M059J (cell line): Measurements from ENCODE around the gene CAMK2B. TPM values are rescaled to one million over a fixed set of nuclear protein-coding genes. Genes with fewer than 3 reads are reported as not detected.

Experiments
- DNase-seq: peaks from one replicate; pipeline ENCODE4 v3.0.0-alpha.2; 2012; ENCODE audit warnings: low read depth
- total RNA-seq: library from RNA; depleted of rRNA; stranded (reverse); fragments of >200 nt; shearing (Covaris generic); gene quantifications from 2 replicates; pipeline ENCODE4 v1.2.3, GENCODE V29; 2014

The CAMK2B gene
- total RNA-seq, 1 experiment from 2014 or later: 0.49 TPM

DNA sequence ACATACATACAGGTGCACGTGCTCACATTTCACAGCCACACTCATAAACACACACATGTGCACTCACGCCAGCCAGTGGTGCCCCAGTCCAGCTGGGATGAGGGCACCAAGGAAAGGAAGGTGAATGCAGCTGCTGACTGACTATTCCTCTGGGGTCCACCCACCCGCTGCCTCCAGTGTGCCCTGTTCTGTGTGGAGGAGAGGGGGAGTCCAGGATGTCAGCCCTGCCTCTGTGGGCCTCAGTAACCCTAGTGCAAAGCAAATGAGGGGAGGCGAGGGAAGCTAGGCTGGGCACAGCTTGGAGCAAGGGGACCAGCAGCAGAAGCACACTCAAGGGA, 67.0 kb downstream of the CAMK2B start:
- no peak for DNase-seq

DNA sequence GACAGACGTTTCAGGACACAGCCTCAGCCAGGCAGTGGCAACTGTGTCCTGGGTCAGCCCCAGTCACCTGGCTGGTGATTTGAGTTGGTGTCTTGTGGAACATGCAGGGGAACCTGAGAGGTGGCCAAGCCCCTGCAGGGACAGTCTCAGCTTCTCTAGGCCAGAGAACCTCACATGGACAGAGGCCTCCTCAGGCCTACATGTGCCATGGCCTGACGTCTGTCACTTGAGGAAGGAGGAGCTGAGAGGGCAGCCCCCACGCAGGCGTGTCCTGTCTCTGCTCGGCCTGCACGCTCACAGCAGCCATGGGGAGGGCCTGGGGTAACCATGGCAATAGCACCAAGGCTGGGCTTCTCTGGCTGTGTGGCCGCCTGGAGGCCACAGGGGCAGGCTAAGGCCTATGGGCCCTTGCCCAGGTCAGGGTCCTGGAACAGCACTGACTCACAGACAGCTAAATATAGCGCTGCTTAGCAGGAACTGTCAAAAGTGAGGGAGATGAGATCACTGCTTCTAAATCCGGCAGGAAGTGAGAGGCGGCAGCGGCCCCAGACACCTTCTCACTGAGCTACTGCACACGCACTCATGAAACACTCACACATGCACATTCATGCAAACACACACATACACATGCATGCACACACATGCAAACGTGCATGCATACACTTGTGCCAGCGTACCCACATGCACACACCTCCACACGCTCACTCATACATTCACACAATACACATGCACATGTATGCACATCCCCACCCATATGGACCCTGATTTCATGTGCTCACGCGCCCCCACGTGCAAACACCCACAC, 67.6 kb downstream of the CAMK2B start:
- DNase-seq: peak; percentile 95

DNA sequence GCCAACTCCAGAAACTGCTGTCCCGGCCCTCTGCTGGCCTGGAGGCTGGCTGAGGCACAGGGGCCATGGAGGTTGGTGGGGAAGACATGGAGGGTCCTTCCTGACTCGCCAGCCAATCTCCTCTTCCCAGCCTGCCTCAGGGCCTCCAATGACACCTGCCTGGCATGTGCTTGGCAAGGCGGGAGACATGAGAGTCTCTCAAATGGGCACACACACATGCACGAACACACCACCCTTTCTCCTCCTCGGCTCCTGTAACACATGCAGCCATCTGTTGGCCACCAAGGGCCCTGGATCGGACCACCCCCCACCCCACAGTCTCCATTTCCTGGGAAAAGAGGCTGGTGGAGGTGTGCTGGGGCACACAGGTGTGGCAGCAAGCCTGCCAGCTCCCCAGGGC, 68.2 kb downstream of the CAMK2B start:
- no peak for DNase-seq

GRCh38 chr7:44256459-44256858, 68.9 kb downstream of the CAMK2B start:
- no peak for DNase-seq

DNA sequence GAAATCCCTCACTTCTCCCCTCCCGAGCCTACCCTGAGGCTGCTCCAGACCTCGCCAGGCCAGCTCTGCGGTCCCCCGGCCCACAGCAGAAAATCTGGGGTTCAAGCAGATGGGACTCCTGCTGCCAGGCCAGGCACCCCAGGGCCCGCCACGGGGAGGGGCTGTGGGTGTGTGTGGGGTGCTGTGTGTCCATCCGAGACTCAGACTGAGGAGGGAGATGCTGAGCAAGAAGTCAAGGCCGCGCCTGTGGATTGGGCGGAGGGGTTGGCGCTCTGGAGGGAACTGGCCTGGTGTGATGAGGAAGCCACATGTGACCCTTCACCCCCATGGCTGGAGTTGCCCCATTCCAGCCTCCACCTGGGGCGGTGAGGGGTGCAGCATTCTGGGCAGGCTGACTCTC, 73.5 kb downstream of the CAMK2B start:
- DNase-seq: no peak

- DNase-seq: no peak
These were observed 74.1 kb downstream of the CAMK2B start for GRCh38 chr7:44251269-44251668.

- DNase-seq: no peak
These were observed 75.7 kb downstream of the CAMK2B start for GRCh38 chr7:44249639-44250234.

DNA sequence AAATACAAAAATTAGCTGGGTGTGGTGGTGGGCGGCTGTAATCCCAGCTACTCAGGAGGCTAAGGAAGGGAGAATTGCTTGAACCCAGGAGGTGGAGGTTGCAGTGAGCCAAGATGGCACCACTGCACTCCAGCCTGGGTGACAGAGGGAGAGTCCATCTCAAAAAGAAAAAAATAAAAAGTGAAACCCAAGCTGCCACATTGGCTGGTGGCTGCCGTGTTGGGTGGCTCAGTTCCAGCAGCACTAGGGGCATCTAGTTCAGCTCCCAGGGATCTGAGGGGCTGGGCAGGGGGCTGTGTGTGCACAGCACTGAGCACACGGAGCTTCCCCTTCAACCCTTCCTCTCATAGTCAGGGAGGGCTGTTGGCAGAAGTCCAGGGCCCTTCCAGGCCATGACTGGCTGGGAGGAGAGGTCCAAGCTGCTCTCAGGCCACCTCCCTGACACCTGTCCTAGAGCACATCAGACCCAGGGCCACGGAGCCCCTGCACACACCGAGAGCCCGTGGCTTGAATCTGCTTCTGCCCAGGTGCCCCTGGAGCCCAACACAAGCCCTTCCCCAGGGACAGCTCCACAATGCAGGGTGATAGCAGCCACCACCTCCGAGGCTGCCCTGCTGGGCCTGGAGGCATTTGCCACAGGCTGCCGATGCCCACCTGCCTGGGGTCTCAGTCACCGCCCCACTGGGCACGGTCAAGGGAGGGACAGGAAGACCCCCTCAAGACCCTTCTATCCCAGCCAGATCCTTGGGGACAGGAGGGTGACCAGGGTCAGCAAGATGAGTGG, 77.3 kb downstream of the CAMK2B start:
- DNase-seq: no peak

- no peak for DNase-seq
These were observed 78.8 kb downstream of the CAMK2B start for GRCh38 chr7:44246396-44247113.

- no peak for DNase-seq
These were observed 81.1 kb downstream of the CAMK2B start for GRCh38 chr7:44244282-44244681.

- no peak for DNase-seq
These were observed 83.3 kb downstream of the CAMK2B start for GRCh38 chr7:44242091-44242490.

DNA sequence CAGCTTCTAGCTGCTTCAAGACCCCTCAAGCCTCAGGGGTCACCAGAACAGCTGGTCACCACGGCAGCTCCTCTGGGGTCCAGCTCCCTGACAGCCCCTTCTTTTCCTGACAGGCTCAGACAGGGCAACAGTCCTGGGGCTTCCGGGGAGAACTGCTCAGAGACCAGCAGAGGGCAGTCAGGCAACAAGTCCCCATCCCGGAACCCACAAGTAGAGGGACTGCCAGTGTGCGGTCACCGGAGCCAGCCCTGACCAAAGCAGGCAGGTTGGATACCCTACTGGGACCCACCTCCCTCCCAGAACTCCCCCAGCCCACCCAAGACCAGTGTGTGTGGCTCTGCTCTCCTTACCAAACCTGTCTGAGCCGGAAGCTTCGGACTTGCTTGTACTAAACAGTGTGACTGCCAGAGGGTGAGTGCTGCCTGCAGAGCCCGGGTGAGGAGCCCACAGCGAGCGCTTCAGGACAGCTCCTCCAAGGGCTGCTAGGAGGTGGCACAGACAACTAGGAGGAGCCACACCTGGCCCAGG, 84.3 kb downstream of the CAMK2B start:
- peak; percentile 81 for DNase-seq

GRCh38 chr7:44240376-44240775, 85.0 kb downstream of the CAMK2B start:
- no peak for DNase-seq

DNA sequence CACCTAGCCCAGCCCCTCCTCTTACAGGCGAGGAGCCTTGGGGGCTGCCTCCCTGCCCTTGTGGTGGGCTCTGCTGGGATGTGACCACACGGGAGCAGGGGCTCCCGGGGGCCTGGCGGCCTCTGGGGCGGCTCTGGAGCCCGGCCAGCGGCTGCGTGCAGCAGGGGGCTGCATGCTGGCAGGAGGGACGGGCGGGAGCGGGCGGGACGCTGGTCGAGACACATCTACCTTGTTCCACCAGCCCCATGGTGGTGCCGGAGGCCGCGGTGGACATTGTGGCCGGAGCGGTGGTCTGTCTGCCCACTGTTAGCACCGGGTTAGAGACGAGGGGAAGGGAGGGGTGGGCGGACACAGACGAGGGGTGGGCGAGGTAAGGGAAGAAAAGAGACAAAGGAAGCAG, 86.0 kb downstream of the CAMK2B start:
- no peak for DNase-seq

- DNase-seq: no peak
These were observed 87.2 kb downstream of the CAMK2B start for GRCh38 chr7:44238116-44238695.

DNA sequence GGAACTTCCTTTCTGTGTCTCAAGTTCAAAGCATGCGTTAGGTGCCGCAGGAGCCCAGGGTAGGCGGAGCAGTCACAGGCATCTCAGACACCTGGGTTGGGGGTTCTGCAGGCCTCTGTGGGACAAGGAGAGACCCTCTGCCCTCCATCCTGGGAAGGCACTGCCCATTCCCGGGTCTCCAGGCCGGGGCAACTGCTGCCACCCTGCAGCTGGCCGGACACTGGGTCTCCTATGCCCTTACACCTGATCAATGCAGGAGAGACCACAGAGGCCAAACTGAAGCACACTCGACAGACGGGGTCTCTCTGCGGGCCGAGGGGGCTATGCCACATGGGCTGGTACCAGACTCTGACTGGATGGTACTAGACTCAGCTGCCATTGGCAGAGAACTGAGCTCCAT, 87.7 kb downstream of the CAMK2B start:
- DNase-seq: no peak

DNA sequence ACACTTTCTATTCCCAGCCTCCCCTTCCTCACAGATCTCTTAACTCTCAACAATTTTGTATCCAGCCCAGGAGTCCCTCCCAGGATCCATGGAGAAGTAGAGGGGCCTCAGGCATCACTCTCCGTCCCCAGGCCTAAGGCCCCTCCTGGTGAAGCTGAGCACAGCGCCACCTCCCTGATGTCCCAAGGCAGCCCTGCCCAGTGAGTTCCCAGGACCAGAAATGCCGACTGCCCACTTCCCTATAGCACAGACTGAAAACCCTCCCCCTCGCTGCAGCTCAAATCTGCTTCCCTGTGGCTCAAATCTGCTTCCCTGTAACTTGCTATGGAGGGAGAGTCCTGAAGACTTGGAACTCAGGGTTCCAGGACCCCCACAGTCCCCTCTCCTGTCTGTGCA, 89.1 kb downstream of the CAMK2B start:
- no peak for DNase-seq

- DNase-seq: peak; percentile 34
These were observed 89.6 kb downstream of the CAMK2B start for GRCh38 chr7:44235582-44236332.

DNA sequence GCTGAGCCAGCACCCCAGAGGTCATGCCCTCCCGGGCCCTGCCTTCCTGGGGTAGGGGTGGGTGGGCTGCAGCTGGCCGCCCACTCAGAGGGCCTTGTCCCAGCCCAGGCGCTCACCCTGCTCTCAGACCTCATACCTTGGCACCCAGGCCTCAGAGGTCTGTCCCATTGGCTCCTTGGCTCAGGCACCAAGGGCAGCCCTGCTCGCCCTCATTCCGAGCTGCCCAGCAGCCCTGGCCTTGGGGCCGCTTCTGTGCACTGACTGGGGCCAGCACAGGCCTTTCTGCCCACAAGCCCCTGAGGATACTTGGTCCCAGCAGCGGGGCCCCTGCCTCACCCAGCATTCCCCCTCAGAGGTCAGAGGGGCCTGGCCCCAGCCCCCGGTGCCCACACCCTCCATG, 90.3 kb downstream of the CAMK2B start:
- no peak for DNase-seq

- no peak for DNase-seq
These were observed 92.3 kb downstream of the CAMK2B start for GRCh38 chr7:44232901-44233715.
